ENCODE results near the gene SUCO.
"Not testable (repeated sequence)": the region's sequence is repeated elsewhere in the genome, so short reads cannot be mapped to it uniquely, and the experiment has no call there.

Gene SUCO

GRCh38 chr1:172588296-172589291 is 55.6 kb downstream of the SUCO start:
- Histone ChIP-seq H3K9me3 (ENCODE audit: insufficient read depth, low read length) (no peaks in the 10 kb centered on the region), H3K27ac (ENCODE audit: low read length) (no peak overlapping the region), H3K36me3 (replicated peaks; ENCODE audit: low read depth, low read length) (peaks cover 30% of the 10 kb centered on the region), H3K79me2 (ENCODE audit: low read length) (no peaks in the 10 kb centered on the region), H3K9ac (ENCODE audit: low read length) (no peak overlapping the region), H4K20me1 (ENCODE audit: insufficient read depth, low read length) (no peaks in the 10 kb centered on the region), H3K4me2 (ENCODE audit: low read length) (no peak overlapping the region), H3K27me3 (ENCODE audit: low read depth, low read length) (no peaks in the 10 kb centered on the region), H3K4me3 (ENCODE audit: low read length) (no peak overlapping the region), H2AFZ (ENCODE audit: low read depth, low read length) (no peak overlapping the region), H3K4me1 (ENCODE audit: low read length) (no peaks in the 10 kb centered on the region)
- TF ChIP-seq, protein P1, sequence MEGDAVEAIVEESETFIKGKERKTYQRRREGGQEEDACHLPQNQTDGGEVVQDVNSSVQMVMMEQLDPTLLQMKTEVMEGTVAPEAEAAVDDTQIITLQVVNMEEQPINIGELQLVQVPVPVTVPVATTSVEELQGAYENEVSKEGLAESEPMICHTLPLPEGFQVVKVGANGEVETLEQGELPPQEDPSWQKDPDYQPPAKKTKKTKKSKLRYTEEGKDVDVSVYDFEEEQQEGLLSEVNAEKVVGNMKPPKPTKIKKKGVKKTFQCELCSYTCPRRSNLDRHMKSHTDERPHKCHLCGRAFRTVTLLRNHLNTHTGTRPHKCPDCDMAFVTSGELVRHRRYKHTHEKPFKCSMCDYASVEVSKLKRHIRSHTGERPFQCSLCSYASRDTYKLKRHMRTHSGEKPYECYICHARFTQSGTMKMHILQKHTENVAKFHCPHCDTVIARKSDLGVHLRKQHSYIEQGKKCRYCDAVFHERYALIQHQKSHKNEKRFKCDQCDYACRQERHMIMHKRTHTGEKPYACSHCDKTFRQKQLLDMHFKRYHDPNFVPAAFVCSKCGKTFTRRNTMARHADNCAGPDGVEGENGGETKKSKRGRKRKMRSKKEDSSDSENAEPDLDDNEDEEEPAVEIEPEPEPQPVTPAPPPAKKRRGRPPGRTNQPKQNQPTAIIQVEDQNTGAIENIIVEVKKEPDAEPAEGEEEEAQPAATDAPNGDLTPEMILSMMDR (IDR thresholded peaks at IDR 0.05; ENCODE audit: low read depth, low read length) = no peak
- no peak for TF ChIP-seq EZH2phosphoT487 (IDR thresholded peaks at IDR 0.05; ENCODE audit: low read depth)

GRCh38 chr1:172589553-172589952 is 56.6 kb downstream of the SUCO start:
- Histone ChIP-seq H3K4me1 (ENCODE audit: low read length) (no peaks in the 10 kb centered on the region), H3K27ac (ENCODE audit: low read length) (no peak overlapping the region), H3K27me3 (ENCODE audit: low read depth, low read length) (no peaks in the 10 kb centered on the region), H3K4me2 (ENCODE audit: low read length) (no peak overlapping the region), H2AFZ (ENCODE audit: low read depth, low read length) (no peak overlapping the region), H3K9ac (ENCODE audit: low read length) (no peak overlapping the region), H3K79me2 (ENCODE audit: low read length) (no peaks in the 10 kb centered on the region), H4K20me1 (ENCODE audit: insufficient read depth, low read length) (no peaks in the 10 kb centered on the region), H3K36me3 (replicated peaks; ENCODE audit: low read depth, low read length) (peaks cover 29% of the 10 kb centered on the region), H3K4me3 (ENCODE audit: low read length) (no peak overlapping the region), H3K9me3 (ENCODE audit: insufficient read depth, low read length) (no peaks in the 10 kb centered on the region)
- TF ChIP-seq, protein P1 (IDR thresholded peaks at IDR 0.05; ENCODE audit: low read depth, low read length) = no peak
- no peak for TF ChIP-seq EZH2phosphoT487 (IDR thresholded peaks at IDR 0.05; ENCODE audit: low read depth)

- H3K27ac ChIP-seq (ENCODE audit: low read length); H3K9me3 ChIP-seq (ENCODE audit: insufficient read depth, low read length); H3K4me2 ChIP-seq (ENCODE audit: low read length); H4K20me1 ChIP-seq (ENCODE audit: insufficient read depth, low read length); H3K9ac ChIP-seq (ENCODE audit: low read length); H3K79me2 ChIP-seq (ENCODE audit: low read length); H3K4me3 ChIP-seq (ENCODE audit: low read length); H3K4me1 ChIP-seq (ENCODE audit: low read length); H2AFZ ChIP-seq (ENCODE audit: low read depth, low read length); H3K27me3 ChIP-seq (ENCODE audit: low read depth, low read length): not testable (repeated sequence)
- H3K36me3 ChIP-seq (replicated peaks; ENCODE audit: low read depth, low read length) = peaks cover 29% of the 10 kb centered on the region
These were observed 58.5 kb downstream of the SUCO start for GRCh38 chr1:172591429-172591828.

- not testable (repeated sequence) for H2AFZ ChIP-seq (ENCODE audit: low read depth, low read length); H3K9me3 ChIP-seq (ENCODE audit: insufficient read depth, low read length); H3K4me2 ChIP-seq (ENCODE audit: low read length); H3K79me2 ChIP-seq (ENCODE audit: low read length); H3K27ac ChIP-seq (ENCODE audit: low read length); H3K4me1 ChIP-seq (ENCODE audit: low read length); H4K20me1 ChIP-seq (ENCODE audit: insufficient read depth, low read length); H3K9ac ChIP-seq (ENCODE audit: low read length); H3K27me3 ChIP-seq (ENCODE audit: low read depth, low read length); H3K4me3 ChIP-seq (ENCODE audit: low read length)
- peaks cover 21% of the 10 kb centered on the region for H3K36me3 ChIP-seq (replicated peaks; ENCODE audit: low read depth, low read length)
These were observed 62.1 kb downstream of the SUCO start for GRCh38 chr1:172595066-172595465.

- not testable (repeated sequence) for H3K27me3 ChIP-seq (ENCODE audit: low read depth, low read length); H3K9me3 ChIP-seq (ENCODE audit: insufficient read depth, low read length); H3K4me3 ChIP-seq (ENCODE audit: low read length); H3K4me2 ChIP-seq (ENCODE audit: low read length); H2AFZ ChIP-seq (ENCODE audit: low read depth, low read length); H3K4me1 ChIP-seq (ENCODE audit: low read length); H4K20me1 ChIP-seq (ENCODE audit: insufficient read depth, low read length); H3K9ac ChIP-seq (ENCODE audit: low read length); H3K27ac ChIP-seq (ENCODE audit: low read length); H3K79me2 ChIP-seq (ENCODE audit: low read length)
- H3K36me3 ChIP-seq (replicated peaks; ENCODE audit: low read depth, low read length) = peaks cover 14% of the 10 kb centered on the region
These were observed 63.8 kb downstream of the SUCO start for GRCh38 chr1:172596782-172597181.
